ENCODE measurements around the gene PLEKHG3.

PLEKHG3 gene

GRCh38 chr14:64754685-64755084 lies 50.5 kb downstream of the PLEKHG3 start:
- Histone ChIP-seq H3K9ac (ENCODE audit: insufficient read length, low read depth) (no peak overlapping the region), H3K4me1 (ENCODE audit: insufficient read depth, insufficient read length) (peaks cover 3% of the 10 kb centered on the region), H3K4me3 (ENCODE audit: insufficient read length, low read depth) (no peak overlapping the region), H3K9me3 (ENCODE audit: insufficient read depth, low read length) (peaks cover 5% of the 10 kb centered on the region; the same call in 1 of the 2 replicates), H3K36me3 (ENCODE audit: insufficient read depth, insufficient read length, low read length) (peaks cover 6% of the 10 kb centered on the region), H3K27me3 (ENCODE audit: insufficient read depth, insufficient read length) (no peaks in the 10 kb centered on the region)
- DNase-seq (ENCODE audit: low read depth, low spot score): no peak
- no peak for TF ChIP-seq YY1 (IDR thresholded peaks at IDR 0.05; ENCODE audit: insufficient read depth, insufficient read length)
- TF ChIP-seq ZNF274 (IDR thresholded peaks at IDR 0.05; ENCODE audit: low read depth, low read length): no peak
- no peak for TF ChIP-seq SUZ12 (IDR thresholded peaks at IDR 0.05; ENCODE audit: extremely low read depth, insufficient read depth, insufficient read length)

GRCh38 chr14:64755781-64756221 lies 51.6 kb downstream of the PLEKHG3 start:
- H3K9ac ChIP-seq (ENCODE audit: insufficient read length, low read depth): no peak overlapping the region

GRCh38 chr14:64756712-64757111 lies 52.5 kb downstream of the PLEKHG3 start:
- Histone ChIP-seq H3K9ac (ENCODE audit: insufficient read length, low read depth) (no peak overlapping the region), H3K27me3 (ENCODE audit: insufficient read depth, insufficient read length) (no peaks in the 10 kb centered on the region), H3K4me1 (ENCODE audit: insufficient read depth, insufficient read length) (peaks cover 5% of the 10 kb centered on the region), H3K36me3 (ENCODE audit: insufficient read depth, insufficient read length, low read length) (no peaks in the 10 kb centered on the region), H3K9me3 (ENCODE audit: insufficient read depth, low read length) (peaks cover 5% of the 10 kb centered on the region; the same call in 1 of the 2 replicates), H3K4me3 (ENCODE audit: insufficient read length, low read depth) (no peak overlapping the region)
- no peak for DNase-seq (ENCODE audit: low read depth, low spot score)
- TF ChIP-seq YY1 (IDR thresholded peaks at IDR 0.05; ENCODE audit: insufficient read depth, insufficient read length) (no peak), SUZ12 (IDR thresholded peaks at IDR 0.05; ENCODE audit: extremely low read depth, insufficient read depth, insufficient read length) (no peak), ZNF274 (IDR thresholded peaks at IDR 0.05; ENCODE audit: low read depth, low read length) (no peak)

More at GRCh38 chr14:64755781-64756221, 51.6 kb downstream of the PLEKHG3 start:
- no peaks in the 10 kb centered on the region for H3K36me3 ChIP-seq (ENCODE audit: insufficient read depth, insufficient read length, low read length)
- no peak for DNase-seq (ENCODE audit: low read depth, low spot score)
- no peaks in the 10 kb centered on the region for H3K27me3 ChIP-seq (ENCODE audit: insufficient read depth, insufficient read length)
- H3K4me3 ChIP-seq (ENCODE audit: insufficient read length, low read depth): no peak overlapping the region
- peaks cover 5% of the 10 kb centered on the region; the same call in 1 of the 2 replicates for H3K9me3 ChIP-seq (ENCODE audit: insufficient read depth, low read length)
- no peak for TF ChIP-seq SUZ12 (IDR thresholded peaks at IDR 0.05; ENCODE audit: extremely low read depth, insufficient read depth, insufficient read length)
- no peak for TF ChIP-seq ZNF274 (IDR thresholded peaks at IDR 0.05; ENCODE audit: low read depth, low read length)
- no peak for TF ChIP-seq YY1 (IDR thresholded peaks at IDR 0.05; ENCODE audit: insufficient read depth, insufficient read length)
- H3K4me1 ChIP-seq (ENCODE audit: insufficient read depth, insufficient read length): peaks cover 5% of the 10 kb centered on the region

- H3K4me3 ChIP-seq (ENCODE audit: insufficient read length, low read depth): no peak overlapping the region
- no peak for TF ChIP-seq ZNF274 (IDR thresholded peaks at IDR 0.05; ENCODE audit: low read depth, low read length)
- TF ChIP-seq YY1 (IDR thresholded peaks at IDR 0.05; ENCODE audit: insufficient read depth, insufficient read length): no peak
- TF ChIP-seq SUZ12 (IDR thresholded peaks at IDR 0.05; ENCODE audit: extremely low read depth, insufficient read depth, insufficient read length): no peak
- H3K27me3 ChIP-seq (ENCODE audit: insufficient read depth, insufficient read length): no peaks in the 10 kb centered on the region
- no peaks in the 10 kb centered on the region for H3K36me3 ChIP-seq (ENCODE audit: insufficient read depth, insufficient read length, low read length)
- peaks cover 5% of the 10 kb centered on the region; the same call in 1 of the 2 replicates for H3K9me3 ChIP-seq (ENCODE audit: insufficient read depth, low read length)
- peaks cover 11% of the 10 kb centered on the region for H3K4me1 ChIP-seq (ENCODE audit: insufficient read depth, insufficient read length)
- DNase-seq (ENCODE audit: low read depth, low spot score): no peak
- no peak overlapping the region for H3K9ac ChIP-seq (ENCODE audit: insufficient read length, low read depth)
Measured at GRCh38 chr14:64757601-64758000, 53.4 kb downstream of the PLEKHG3 start.

GRCh38 chr14:64758025-64758521 lies 53.8 kb downstream of the PLEKHG3 start:
- no peak overlapping the region for H3K4me3 ChIP-seq (ENCODE audit: insufficient read length, low read depth)
- H3K27me3 ChIP-seq (ENCODE audit: insufficient read depth, insufficient read length): no peaks in the 10 kb centered on the region
- no peaks in the 10 kb centered on the region for H3K36me3 ChIP-seq (ENCODE audit: insufficient read depth, insufficient read length, low read length)
- H3K9ac ChIP-seq (ENCODE audit: insufficient read length, low read depth): no peak overlapping the region
- peaks cover 5% of the 10 kb centered on the region; the same call in 1 of the 2 replicates for H3K9me3 ChIP-seq (ENCODE audit: insufficient read depth, low read length)
- peaks cover 15% of the 10 kb centered on the region for H3K4me1 ChIP-seq (ENCODE audit: insufficient read depth, insufficient read length)
- no peak for DNase-seq (ENCODE audit: low read depth, low spot score)
- no peak for TF ChIP-seq YY1 (IDR thresholded peaks at IDR 0.05; ENCODE audit: insufficient read depth, insufficient read length)

GRCh38 chr14:64758691-64759554 lies 54.7 kb downstream of the PLEKHG3 start:
- peaks cover 5% of the 10 kb centered on the region; the same call in 1 of the 2 replicates for H3K9me3 ChIP-seq (ENCODE audit: insufficient read depth, low read length)
- peaks cover 20% of the 10 kb centered on the region for H3K4me1 ChIP-seq (ENCODE audit: insufficient read depth, insufficient read length)
- H3K9ac ChIP-seq (ENCODE audit: insufficient read length, low read depth): no peak overlapping the region
- DNase-seq (ENCODE audit: low read depth, low spot score): no peak
- H3K36me3 ChIP-seq (ENCODE audit: insufficient read depth, insufficient read length, low read length): no peaks in the 10 kb centered on the region
- no peak overlapping the region for H3K4me3 ChIP-seq (ENCODE audit: insufficient read length, low read depth)
- peaks cover 3% of the 10 kb centered on the region for H3K27me3 ChIP-seq (ENCODE audit: insufficient read depth, insufficient read length)
- no peak for TF ChIP-seq YY1 (IDR thresholded peaks at IDR 0.05; ENCODE audit: insufficient read depth, insufficient read length)
- TF ChIP-seq SUZ12 (IDR thresholded peaks at IDR 0.05; ENCODE audit: extremely low read depth, insufficient read depth, insufficient read length): no peak
- no peak for TF ChIP-seq ZNF274 (IDR thresholded peaks at IDR 0.05; ENCODE audit: low read depth, low read length)

- peaks cover 5% of the 10 kb centered on the region; the same call in 1 of the 2 replicates for H3K9me3 ChIP-seq (ENCODE audit: insufficient read depth, low read length)
- no peak overlapping the region for H3K9ac ChIP-seq (ENCODE audit: insufficient read length, low read depth)
- TF ChIP-seq ZNF274 (IDR thresholded peaks at IDR 0.05; ENCODE audit: low read depth, low read length) (no peak), YY1 (IDR thresholded peaks at IDR 0.05; ENCODE audit: insufficient read depth, insufficient read length) (no peak), SUZ12 (IDR thresholded peaks at IDR 0.05; ENCODE audit: extremely low read depth, insufficient read depth, insufficient read length) (no peak)
- H3K36me3 ChIP-seq (ENCODE audit: insufficient read depth, insufficient read length, low read length): no peaks in the 10 kb centered on the region
- peaks cover 24% of the 10 kb centered on the region for H3K4me1 ChIP-seq (ENCODE audit: insufficient read depth, insufficient read length)
- no peak overlapping the region for H3K4me3 ChIP-seq (ENCODE audit: insufficient read length, low read depth)
- peaks cover 5% of the 10 kb centered on the region for H3K27me3 ChIP-seq (ENCODE audit: insufficient read depth, insufficient read length)
- DNase-seq (ENCODE audit: low read depth, low spot score): no peak
Measured at GRCh38 chr14:64759555-64759938, 55.3 kb downstream of the PLEKHG3 start.
